NT2/D1 (cell line): ENCODE results near the gene VIT.

ENCODE experiments used
- SUZ12 ChIP-seq: IDR thresholded peaks from 2 replicates; pipeline ENCODE4 v1.6.1; 2011; ENCODE audit not compliant: insufficient read length, insufficient read depth; ENCODE audit errors: extremely low read depth
- YY1 ChIP-seq: IDR thresholded peaks from 2 replicates; pipeline ENCODE4 v1.6.1; 2011; ENCODE audit not compliant: insufficient read length, insufficient read depth
- ZNF274 ChIP-seq: IDR thresholded peaks from 2 replicates; pipeline ENCODE4 v1.6.1; 2011; ENCODE audit warnings: mild to moderate bottlenecking, low read depth, low read length

- no peak for TF ChIP-seq ZNF274
- no peak for TF ChIP-seq YY1
- no peak for TF ChIP-seq SUZ12
These were observed 37.3 kb upstream of the VIT start for GRCh38 chr2:36659218-36659617.
